Activated CD4-positive, alpha-beta memory T cell treated with anti-CD3 and anti-CD28 coated beads, Interleukin-2, amount 10 ng/mL, durations not matched to agents 7 days and 5 days (primary cell): ENCODE results near the gene SLC25A27. TPM values are rescaled to one million over a fixed set of nuclear protein-coding genes. Genes with fewer than 3 reads are reported as not detected.

Experiments
- CTCF ChIA-PET: fragments of 350-600 bp; sonication (Branson Sonifier 250); formaldehyde crosslinking; loops from one replicate; lab custom pipeline; 2021; ENCODE audit warnings: antibody characterized with exemption, inconsistent platforms; lab: Charles Lee
- POLR2A ChIA-PET: fragments of 350-600 bp; sonication (Branson Sonifier 250); formaldehyde crosslinking; loops from one replicate; lab custom pipeline; 2021; ENCODE audit warnings: antibody characterized with exemption; lab: Charles Lee
- DNase-seq: peaks from one replicate; pipeline ENCODE4 v3.0.0-alpha.2; 2020
- H3K27ac Mint-ChIP-seq: one replicate; pipeline ENCODE4 v1.8.0; 2021; ENCODE audit warnings: mild to moderate bottlenecking, mixed read lengths
- H3K27me3 Mint-ChIP-seq: one replicate; pipeline ENCODE4 v1.8.0; 2021; ENCODE audit warnings: mixed read lengths
- H3K36me3 Mint-ChIP-seq: one replicate; pipeline ENCODE4 v1.8.0; 2021; ENCODE audit warnings: low read depth, mixed read lengths
- H3K4me1 Mint-ChIP-seq: one replicate; pipeline ENCODE4 v1.8.0; 2021; ENCODE audit warnings: mixed read lengths
- H3K4me3 Mint-ChIP-seq: one replicate; pipeline ENCODE4 v1.8.0; 2021; ENCODE audit warnings: mild to moderate bottlenecking, mixed read lengths
- H3K9me3 Mint-ChIP-seq: one replicate; pipeline ENCODE4 v1.8.0; 2021; ENCODE audit warnings: mixed read lengths
- total RNA-seq, 2 experiments: library from RNA; stranded (reverse); gene quantifications; one replicate each; pipeline ENCODE4 v1.2.3, GENCODE V29; 2021

The SLC25A27 gene
- total RNA-seq, 2 experiments from 2014 or later, result not detected

DNA sequence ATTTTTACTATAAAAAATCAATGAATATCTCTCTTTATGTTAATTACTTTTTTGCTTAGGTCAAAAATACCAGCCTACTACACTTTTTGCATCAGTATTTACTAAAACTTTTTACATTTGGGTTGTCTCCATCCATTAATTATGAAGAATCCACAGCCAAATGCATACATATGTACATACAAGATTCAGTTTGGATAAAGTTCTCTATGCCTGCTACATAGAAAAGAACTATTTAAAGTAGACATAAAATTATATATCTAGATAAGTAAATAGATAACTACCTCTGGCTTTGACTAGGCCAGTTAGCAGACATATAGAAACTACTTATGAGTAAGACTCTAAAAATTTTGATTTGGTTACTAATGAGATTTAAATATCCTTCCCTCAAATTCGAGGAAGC, 47.2 kb downstream of the SLC25A27 start:
- DNase-seq, result no peak
- Mint-ChIP-seq H3K36me3 (no peaks in the 10 kb centered on the region), H3K9me3 (no peaks in the 10 kb centered on the region), H3K4me3 (no peak overlapping the region), H3K27ac (no peak overlapping the region), H3K27me3 (peaks cover 27% of the 10 kb centered on the region), H3K4me1 (peaks cover 2% of the 10 kb centered on the region)
- ChIA-PET POLR2A (no interaction called here), CTCF (interaction anchor here (0.6 kb wide), 1 partner anchor 161 kb away, joined by 4 read pairs; no protein-coding TSS in a partner anchor)

DNA sequence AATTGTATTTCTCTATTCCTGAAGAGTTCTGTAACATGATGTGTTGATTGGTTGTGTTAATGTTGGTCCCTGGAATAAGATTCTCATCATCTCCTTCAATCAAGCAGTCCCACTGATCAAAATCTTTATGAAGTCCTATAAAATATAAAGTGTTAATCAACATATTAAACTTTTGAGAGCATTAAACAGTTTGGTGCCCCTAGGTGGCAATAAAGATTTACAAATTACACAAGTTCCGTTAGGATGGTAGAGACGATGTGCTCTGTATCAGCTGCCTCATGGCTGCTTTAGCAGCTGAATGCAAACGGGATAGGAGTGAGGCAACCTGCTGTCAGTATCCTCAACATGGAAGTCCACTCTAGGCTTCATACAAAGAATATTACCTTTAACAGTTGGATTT, 51.8 kb downstream of the SLC25A27 start:
- ChIA-PET POLR2A (no interaction called here), CTCF (interaction anchor here (0.8 kb wide), 1 partner anchor 284 kb away, joined by 3 read pairs; no protein-coding TSS in a partner anchor)
- DNase-seq, result no peak
- peaks cover 2% of the 10 kb centered on the region for H3K4me1 Mint-ChIP-seq
- no peak overlapping the region for H3K27ac Mint-ChIP-seq
- H3K27me3 Mint-ChIP-seq, result peaks cover 17% of the 10 kb centered on the region
- H3K4me3 Mint-ChIP-seq, result no peak overlapping the region
- no peaks in the 10 kb centered on the region for H3K36me3 Mint-ChIP-seq
- H3K9me3 Mint-ChIP-seq, result no peaks in the 10 kb centered on the region

DNA sequence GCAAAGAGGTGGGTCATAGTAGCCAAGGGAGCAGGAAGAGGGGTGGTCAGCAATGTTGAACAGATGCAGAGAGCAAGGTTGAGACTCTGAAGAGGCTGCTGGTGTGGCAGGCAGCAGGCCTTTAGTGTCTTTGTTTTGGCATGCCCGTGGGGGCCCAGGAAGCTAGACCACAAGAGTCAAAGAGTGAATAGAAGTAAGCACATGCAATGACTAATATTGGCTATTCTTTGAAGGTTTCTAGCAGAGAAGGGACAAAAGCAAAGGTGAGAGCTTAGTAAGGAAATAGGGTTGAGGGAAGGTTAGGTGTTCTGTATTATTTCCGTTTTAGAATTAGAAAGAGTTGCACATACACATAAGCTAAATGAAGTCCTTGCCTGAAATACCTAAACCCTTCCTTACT, 53.7 kb downstream of the SLC25A27 start:
- no peak for DNase-seq
- H3K27ac Mint-ChIP-seq, result no peak overlapping the region
- POLR2A ChIA-PET, result no interaction called here
- peaks cover 2% of the 10 kb centered on the region for H3K4me1 Mint-ChIP-seq
- peaks cover 15% of the 10 kb centered on the region for H3K27me3 Mint-ChIP-seq
- H3K4me3 Mint-ChIP-seq, result no peak overlapping the region
- no peaks in the 10 kb centered on the region for H3K36me3 Mint-ChIP-seq
- CTCF ChIA-PET, result interaction anchor here (0.5 kb wide), 1 partner anchor 79 kb away, joined by 3 read pairs; no protein-coding TSS in a partner anchor
- H3K9me3 Mint-ChIP-seq, result no peaks in the 10 kb centered on the region

DNA sequence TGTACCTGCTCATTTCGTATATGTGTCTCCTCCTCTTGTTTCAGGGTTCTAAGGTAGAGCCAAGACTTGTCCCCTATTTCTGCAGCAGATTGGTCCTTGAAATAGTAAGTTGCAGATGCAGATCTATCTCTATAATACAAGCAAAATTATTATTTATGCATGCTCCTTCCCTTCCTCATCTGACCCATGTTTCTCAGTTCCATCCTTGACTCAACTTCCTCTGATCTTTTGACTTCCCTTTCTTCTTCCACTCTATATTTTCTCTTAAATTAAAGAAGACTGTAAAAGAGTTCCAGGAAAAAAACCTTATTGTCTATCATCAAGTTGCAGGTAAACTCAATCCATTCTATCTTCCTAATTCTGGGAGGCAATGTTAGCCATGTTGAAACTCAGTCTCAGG, 58.7 kb downstream of the SLC25A27 start:
- Mint-ChIP-seq H3K4me3 (no peak overlapping the region), H3K27me3 (peaks cover 3% of the 10 kb centered on the region), H3K36me3 (no peaks in the 10 kb centered on the region), H3K4me1 (no peaks in the 10 kb centered on the region), H3K27ac (no peak overlapping the region), H3K9me3 (no peaks in the 10 kb centered on the region)
- DNase-seq, result no peak
- CTCF ChIA-PET, result no interaction called here
- POLR2A ChIA-PET, result no interaction called here

DNA sequence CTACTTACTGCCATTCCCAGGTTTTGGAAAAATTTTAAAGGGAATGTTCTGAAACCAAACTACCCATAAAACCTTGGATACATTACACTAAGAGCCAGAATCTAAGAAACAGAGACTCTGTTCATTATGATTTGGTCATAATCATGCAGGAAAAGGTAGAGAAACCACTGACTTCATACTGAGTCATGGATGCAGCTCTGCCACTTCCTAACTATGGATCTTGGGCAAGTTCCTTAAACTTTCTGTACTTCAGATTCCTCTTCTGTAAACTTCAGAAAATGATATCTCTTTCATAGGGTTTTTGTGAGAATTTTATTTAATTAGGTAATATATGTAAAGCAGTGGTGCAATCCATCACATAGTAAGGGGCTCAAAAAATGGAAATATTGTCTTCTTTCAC, 62.4 kb downstream of the SLC25A27 start:
- peaks cover 6% of the 10 kb centered on the region for H3K27me3 Mint-ChIP-seq
- ChIA-PET CTCF (no interaction called here), POLR2A (no interaction called here)
- H3K9me3 Mint-ChIP-seq, result no peaks in the 10 kb centered on the region
- H3K27ac Mint-ChIP-seq, result no peak overlapping the region
- no peaks in the 10 kb centered on the region for H3K4me1 Mint-ChIP-seq
- DNase-seq, result no peak
- H3K4me3 Mint-ChIP-seq, result no peak overlapping the region
- no peaks in the 10 kb centered on the region for H3K36me3 Mint-ChIP-seq

DNA sequence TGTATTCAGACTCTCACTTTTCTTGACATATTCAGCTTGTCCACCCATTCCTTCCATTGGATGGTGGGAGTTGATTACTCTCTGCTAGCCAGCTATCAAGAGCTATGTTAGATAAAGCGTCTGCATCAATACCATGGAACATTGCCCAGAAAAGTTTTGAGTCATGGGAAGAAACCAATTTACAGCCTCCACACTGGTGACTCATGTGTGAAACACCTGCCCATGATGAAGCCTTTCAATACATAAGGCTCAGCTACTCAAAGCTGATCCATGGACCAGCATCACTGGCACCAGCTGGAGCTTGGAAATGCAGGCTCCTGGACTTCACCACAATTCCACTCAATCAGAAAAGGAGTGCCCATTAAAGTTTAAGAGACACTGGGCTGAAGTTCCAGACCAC, 66.3 kb downstream of the SLC25A27 start:
- H3K27me3 Mint-ChIP-seq, result peaks cover 10% of the 10 kb centered on the region
- no peak overlapping the region for H3K4me3 Mint-ChIP-seq
- H3K27ac Mint-ChIP-seq, result no peak overlapping the region
- ChIA-PET POLR2A (no interaction called here), CTCF (no interaction called here)
- no peaks in the 10 kb centered on the region for H3K9me3 Mint-ChIP-seq
- DNase-seq, result no peak
- no peaks in the 10 kb centered on the region for H3K36me3 Mint-ChIP-seq
- H3K4me1 Mint-ChIP-seq, result no peaks in the 10 kb centered on the region

DNA sequence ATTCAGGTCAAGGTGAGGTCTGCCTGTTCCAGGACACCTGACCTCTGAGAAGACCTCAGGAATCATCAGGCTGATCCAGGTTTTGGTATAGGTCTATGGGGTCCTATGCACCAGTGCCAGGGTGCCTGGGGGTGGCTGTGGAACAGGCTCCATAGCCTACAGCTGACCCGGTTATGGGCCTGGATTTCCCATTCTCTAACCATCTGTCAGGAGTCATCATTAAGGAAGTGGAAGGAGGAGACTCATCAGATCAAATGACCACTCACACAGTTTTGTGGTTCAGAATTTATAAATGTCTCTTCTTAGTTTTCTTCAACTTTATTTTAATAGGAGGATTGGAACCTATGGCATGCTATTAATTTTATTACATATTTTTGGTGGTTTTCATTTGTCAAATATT, 67.6 kb downstream of the SLC25A27 start:
- H3K36me3 Mint-ChIP-seq, result no peaks in the 10 kb centered on the region
- H3K4me1 Mint-ChIP-seq, result no peaks in the 10 kb centered on the region
- no peak overlapping the region for H3K4me3 Mint-ChIP-seq
- ChIA-PET POLR2A (no interaction called here), CTCF (no interaction called here)
- H3K27ac Mint-ChIP-seq, result no peak overlapping the region
- no peaks in the 10 kb centered on the region for H3K9me3 Mint-ChIP-seq
- H3K27me3 Mint-ChIP-seq, result peaks cover 10% of the 10 kb centered on the region
- no peak for DNase-seq

Other genes with a start within 250 kb of the SLC25A27 start
- gene RCAN2, start 161.5 kb upstream of the SLC25A27 start, total RNA-seq, result 1 to 10 TPM; 2.8 to 3.1 TPM
- not detected for gene CYP39A1, start 157 bp upstream of the SLC25A27 start, total RNA-seq
- not detected for gene TDRD6, start 34.9 kb downstream of the SLC25A27 start, total RNA-seq
- not detected for gene PLA2G7, start 82.4 kb downstream of the SLC25A27 start, total RNA-seq
- gene ANKRD66, start 94.0 kb downstream of the SLC25A27 start, total RNA-seq, result not detected
- not detected for gene MEP1A, start 140.4 kb downstream of the SLC25A27 start, total RNA-seq